Measurements from ENCODE around the gene SLC6A5.

Gene SLC6A5

GRCh38 chr11:20597154-20597679, 2.2 kb upstream of the SLC6A5 start:
- no peak for DNase-seq

GRCh38 chr11:20597680-20598484, 1.5 kb upstream of the SLC6A5 start:
- no peak for DNase-seq

- DNase-seq = no peak
These were observed 916 bp upstream of the SLC6A5 start for GRCh38 chr11:20598492-20598891.

- DNase-seq = no peak
These were observed 575 bp downstream of the SLC6A5 start for GRCh38 chr11:20600020-20600346.

GRCh38 chr11:20600551-20600950, 1.1 kb downstream of the SLC6A5 start:
- no peak for DNase-seq

GRCh38 chr11:20601221-20601914, 2.0 kb downstream of the SLC6A5 start:
- no peak for DNase-seq

- DNase-seq = no peak
These were observed 4.9 kb downstream of the SLC6A5 start for GRCh38 chr11:20604295-20604803.

GRCh38 chr11:20604864-20605601, 5.6 kb downstream of the SLC6A5 start:
- no peak for DNase-seq

GRCh38 chr11:20605602-20606091, 6.2 kb downstream of the SLC6A5 start:
- DNase-seq = no peak

- DNase-seq = no peak
These were observed 9.5 kb downstream of the SLC6A5 start for GRCh38 chr11:20608934-20609333.

- peak; percentile 44 for DNase-seq
These were observed 10.6 kb downstream of the SLC6A5 start for GRCh38 chr11:20609727-20610707.

GRCh38 chr11:20610825-20611224, 11.4 kb downstream of the SLC6A5 start:
- DNase-seq = no peak

GRCh38 chr11:20611445-20611844, 12.0 kb downstream of the SLC6A5 start:
- DNase-seq = no peak

- no peak for DNase-seq
These were observed 12.5 kb downstream of the SLC6A5 start for GRCh38 chr11:20611892-20612291.

- DNase-seq = no peak
These were observed 13.0 kb downstream of the SLC6A5 start for GRCh38 chr11:20612416-20612815.

- no peak for DNase-seq
These were observed 17.5 kb downstream of the SLC6A5 start for GRCh38 chr11:20616920-20617319.

- no peak for DNase-seq
These were observed 18.1 kb downstream of the SLC6A5 start for GRCh38 chr11:20617346-20618005.

GRCh38 chr11:20618083-20618482, 18.7 kb downstream of the SLC6A5 start:
- DNase-seq = no peak

- DNase-seq = no peak
These were observed 21.6 kb downstream of the SLC6A5 start for GRCh38 chr11:20620988-20621387.

- DNase-seq = no peak
These were observed 22.3 kb downstream of the SLC6A5 start for GRCh38 chr11:20621679-20622078.

GRCh38 chr11:20623252-20623651, 23.8 kb downstream of the SLC6A5 start:
- DNase-seq = no peak
